ENCODE measurements around the gene MEGF11.

GRCh38 chr15:66214246-66214645, 39.3 kb downstream of the MEGF11 start:
- TF ChIP-seq POLR2A (IDR thresholded peaks at IDR 0.05): no peak
- no peak for TF ChIP-seq CTCF (IDR thresholded peaks at IDR 0.05)

Data from right lobe of liver (tissue), 4 donors.